ENCODE measurements around the gene CDK5R1.

Gene CDK5R1

GRCh38 chr17:32443827-32444300 lies 42.9 kb upstream of the CDK5R1 start:
- H3K27me3 ChIP-seq (ENCODE audit: insufficient read depth, low read length, poor library complexity, severe bottlenecking): peaks cover 4% of the 10 kb centered on the region
- peaks cover 45% of the 10 kb centered on the region for H3K79me2 ChIP-seq (ENCODE audit: insufficient read depth, low read length)
- H3K4me1 ChIP-seq (ENCODE audit: insufficient read depth, low read length, poor library complexity, severe bottlenecking): peaks cover 30% of the 10 kb centered on the region
- TF ChIP-seq, protein P1, sequence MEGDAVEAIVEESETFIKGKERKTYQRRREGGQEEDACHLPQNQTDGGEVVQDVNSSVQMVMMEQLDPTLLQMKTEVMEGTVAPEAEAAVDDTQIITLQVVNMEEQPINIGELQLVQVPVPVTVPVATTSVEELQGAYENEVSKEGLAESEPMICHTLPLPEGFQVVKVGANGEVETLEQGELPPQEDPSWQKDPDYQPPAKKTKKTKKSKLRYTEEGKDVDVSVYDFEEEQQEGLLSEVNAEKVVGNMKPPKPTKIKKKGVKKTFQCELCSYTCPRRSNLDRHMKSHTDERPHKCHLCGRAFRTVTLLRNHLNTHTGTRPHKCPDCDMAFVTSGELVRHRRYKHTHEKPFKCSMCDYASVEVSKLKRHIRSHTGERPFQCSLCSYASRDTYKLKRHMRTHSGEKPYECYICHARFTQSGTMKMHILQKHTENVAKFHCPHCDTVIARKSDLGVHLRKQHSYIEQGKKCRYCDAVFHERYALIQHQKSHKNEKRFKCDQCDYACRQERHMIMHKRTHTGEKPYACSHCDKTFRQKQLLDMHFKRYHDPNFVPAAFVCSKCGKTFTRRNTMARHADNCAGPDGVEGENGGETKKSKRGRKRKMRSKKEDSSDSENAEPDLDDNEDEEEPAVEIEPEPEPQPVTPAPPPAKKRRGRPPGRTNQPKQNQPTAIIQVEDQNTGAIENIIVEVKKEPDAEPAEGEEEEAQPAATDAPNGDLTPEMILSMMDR (conservative IDR thresholded peaks at IDR 0.05; ENCODE audit: low read length): peak; percentile 78; the same call in 1 of the 2 replicates
- TF ChIP-seq EZH2phosphoT487 (IDR thresholded peaks at IDR 0.05; ENCODE audit: borderline replicate concordance): no peak
- peak overlapping the region; percentile 79 for H2AFZ ChIP-seq (ENCODE audit: low read length)
- H3K9me2 ChIP-seq (replicated peaks; ENCODE audit: low read depth, low read length): no peaks in the 10 kb centered on the region
- H3K36me3 ChIP-seq (ENCODE audit: insufficient read depth, low read length): peaks cover 6% of the 10 kb centered on the region
- no peaks in the 10 kb centered on the region for H3F3A ChIP-seq (ENCODE audit: low read depth)
- H3K4me2 ChIP-seq (ENCODE audit: low read depth, low read length, poor library complexity, severe bottlenecking): peak overlapping the region; percentile 73
- H3K4me3 ChIP-seq (ENCODE audit: low read length, poor library complexity, severe bottlenecking): peak overlapping the region; percentile 64
- peaks cover 28% of the 10 kb centered on the region for H4K20me1 ChIP-seq (ENCODE audit: insufficient read depth, low read length, poor library complexity, severe bottlenecking)
- H3K9me3 ChIP-seq (ENCODE audit: insufficient read depth, low read depth, low read length): no peaks in the 10 kb centered on the region
- no peak overlapping the region for H3K9ac ChIP-seq (ENCODE audit: low read depth, low read length, poor library complexity, severe bottlenecking)

- Histone ChIP-seq H3K27me3 (ENCODE audit: insufficient read depth, low read length, poor library complexity, severe bottlenecking) (peaks cover 4% of the 10 kb centered on the region), H3K79me2 (ENCODE audit: insufficient read depth, low read length) (peaks cover 52% of the 10 kb centered on the region), H3F3A (ENCODE audit: low read depth) (no peaks in the 10 kb centered on the region), H3K9ac (ENCODE audit: low read depth, low read length, poor library complexity, severe bottlenecking) (peak within 1 kb of the TSS; percentile 96), H3K4me2 (ENCODE audit: low read depth, low read length, poor library complexity, severe bottlenecking) (peak within 1 kb of the TSS; percentile 80), H2AFZ (ENCODE audit: low read length) (peak within 1 kb of the TSS; percentile 97), H3K36me3 (ENCODE audit: insufficient read depth, low read length) (peaks cover 11% of the 10 kb centered on the region), H3K9me3 (ENCODE audit: insufficient read depth, low read depth, low read length) (no peaks in the 10 kb centered on the region), H3K4me1 (ENCODE audit: insufficient read depth, low read length, poor library complexity, severe bottlenecking) (peaks cover 34% of the 10 kb centered on the region), H3K4me3 (ENCODE audit: low read length, poor library complexity, severe bottlenecking) (peak within 1 kb of the TSS; percentile 95), H3K9me2 (replicated peaks; ENCODE audit: low read depth, low read length) (no peaks in the 10 kb centered on the region), H4K20me1 (ENCODE audit: insufficient read depth, low read length, poor library complexity, severe bottlenecking) (peaks cover 35% of the 10 kb centered on the region)
- TF ChIP-seq EZH2phosphoT487 (IDR thresholded peaks at IDR 0.05; ENCODE audit: borderline replicate concordance): no peak
- TF ChIP-seq, protein P1 (conservative IDR thresholded peaks at IDR 0.05; ENCODE audit: low read length): no peak; the same call in 1 of the 2 replicates
Observed at GRCh38 chr17:32444301-32445073, 42.3 kb upstream of the CDK5R1 start, which contains the start of gene PSMD11. Gene PSMD11 (plus strand): TSS chr17:32444510. CDS start chr17:32444524, 14 bp downstream.

DNA sequence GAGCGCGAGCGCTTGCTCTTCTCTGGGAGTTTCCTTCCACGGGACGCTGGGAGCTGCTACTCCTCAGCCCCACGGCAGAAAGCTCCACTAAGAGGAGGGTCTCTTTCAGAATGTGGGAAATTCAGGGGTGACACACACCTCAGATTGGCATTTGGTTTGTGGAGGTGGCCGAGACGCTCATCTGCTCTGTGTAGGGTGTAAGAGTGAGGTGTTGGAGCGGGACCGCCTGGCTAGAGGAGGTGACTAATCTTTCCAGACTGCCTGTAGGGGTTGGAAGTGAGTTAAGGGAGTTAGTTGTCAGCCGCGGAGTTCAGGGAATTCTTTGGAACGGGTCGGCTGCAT lies 41.7 kb upstream of the CDK5R1 start:
- Histone ChIP-seq H3K4me2 (ENCODE audit: low read depth, low read length, poor library complexity, severe bottlenecking) (peak overlapping the region; percentile 80), H3F3A (ENCODE audit: low read depth) (no peaks in the 10 kb centered on the region), H4K20me1 (ENCODE audit: insufficient read depth, low read length, poor library complexity, severe bottlenecking) (peaks cover 38% of the 10 kb centered on the region), H3K27me3 (ENCODE audit: insufficient read depth, low read length, poor library complexity, severe bottlenecking) (peaks cover 4% of the 10 kb centered on the region), H3K79me2 (ENCODE audit: insufficient read depth, low read length) (peaks cover 57% of the 10 kb centered on the region), H3K4me3 (ENCODE audit: low read length, poor library complexity, severe bottlenecking) (peak overlapping the region; percentile 95), H3K9me3 (ENCODE audit: insufficient read depth, low read depth, low read length) (no peaks in the 10 kb centered on the region), H3K9me2 (replicated peaks; ENCODE audit: low read depth, low read length) (no peaks in the 10 kb centered on the region), H3K9ac (ENCODE audit: low read depth, low read length, poor library complexity, severe bottlenecking) (peak overlapping the region; percentile 96), H3K4me1 (ENCODE audit: insufficient read depth, low read length, poor library complexity, severe bottlenecking) (peaks cover 40% of the 10 kb centered on the region), H2AFZ (ENCODE audit: low read length) (peak overlapping the region; percentile 97), H3K36me3 (ENCODE audit: insufficient read depth, low read length) (peaks cover 15% of the 10 kb centered on the region)
- TF ChIP-seq, protein P1 (conservative IDR thresholded peaks at IDR 0.05; ENCODE audit: low read length): no peak
- no peak for TF ChIP-seq EZH2phosphoT487 (IDR thresholded peaks at IDR 0.05; ENCODE audit: borderline replicate concordance)
